ENCODE measurements around the gene KMT2D.

The KMT2D gene

GRCh38 chr12:49026101-49026500 lies 34.5 kb downstream of the KMT2D start:
- no peaks in the 10 kb centered on the region for H3K4me1 ChIP-seq (ENCODE audit: insufficient read depth, low read length, severe bottlenecking)
- TF ChIP-seq CTCF (IDR thresholded peaks at IDR 0.05; ENCODE audit: low read length), result no peak
- no peak for TF ChIP-seq EZH2 (IDR thresholded peaks at IDR 0.05; ENCODE audit: borderline replicate concordance, low read length)
- H3K4me2 ChIP-seq (ENCODE audit: low read length), result no peak overlapping the region
- no peaks in the 10 kb centered on the region for H3K79me2 ChIP-seq (ENCODE audit: insufficient read depth, low read length)
- no peak overlapping the region for H3K9ac ChIP-seq (ENCODE audit: low read length)
- H3F3A ChIP-seq (ENCODE audit: insufficient read depth, low read length), result no peaks in the 10 kb centered on the region
- H3K4me3 ChIP-seq (ENCODE audit: low read depth, low read length, poor library complexity, severe bottlenecking), result no peak overlapping the region
- H3K27me3 ChIP-seq (ENCODE audit: insufficient read depth, low read length), result no peaks in the 10 kb centered on the region
- H2AFZ ChIP-seq (ENCODE audit: low read length), result no peak overlapping the region
- no peaks in the 10 kb centered on the region for H3K9me2 ChIP-seq (ENCODE audit: low read depth, low read length)
- no peak overlapping the region for H3K27ac ChIP-seq (ENCODE audit: low read depth, low read length, poor library complexity, severe bottlenecking)
- peaks cover 98% of the 10 kb centered on the region for H3K36me3 ChIP-seq (ENCODE audit: insufficient read depth, low read length)
- no peaks in the 10 kb centered on the region for H3K9me3 ChIP-seq (ENCODE audit: low read length)
- H4K20me1 ChIP-seq (ENCODE audit: insufficient read depth, low read length), result no peaks in the 10 kb centered on the region

GRCh38 chr12:49025463-49025862 lies 35.1 kb downstream of the KMT2D start:
- Histone ChIP-seq H3K4me1 (ENCODE audit: insufficient read depth, low read length, severe bottlenecking) (no peaks in the 10 kb centered on the region), H3K9me2 (ENCODE audit: low read depth, low read length) (no peaks in the 10 kb centered on the region), H3F3A (ENCODE audit: insufficient read depth, low read length) (no peaks in the 10 kb centered on the region), H3K27ac (ENCODE audit: low read depth, low read length, poor library complexity, severe bottlenecking) (no peak overlapping the region), H3K27me3 (ENCODE audit: insufficient read depth, low read length) (no peaks in the 10 kb centered on the region), H3K36me3 (ENCODE audit: insufficient read depth, low read length) (peaks cover 97% of the 10 kb centered on the region), H2AFZ (ENCODE audit: low read length) (no peak overlapping the region), H3K4me3 (ENCODE audit: low read depth, low read length, poor library complexity, severe bottlenecking) (no peak overlapping the region), H3K9me3 (ENCODE audit: low read length) (no peaks in the 10 kb centered on the region), H3K9ac (ENCODE audit: low read length) (no peak overlapping the region), H3K79me2 (ENCODE audit: insufficient read depth, low read length) (no peaks in the 10 kb centered on the region), H3K4me2 (ENCODE audit: low read length) (no peak overlapping the region), H4K20me1 (ENCODE audit: insufficient read depth, low read length) (no peaks in the 10 kb centered on the region)
- TF ChIP-seq EZH2 (IDR thresholded peaks at IDR 0.05; ENCODE audit: borderline replicate concordance, low read length) (no peak), CTCF (IDR thresholded peaks at IDR 0.05; ENCODE audit: low read length) (no peak)

GRCh38 chr12:49024543-49024942 lies 36.1 kb downstream of the KMT2D start:
- H3K9me2 ChIP-seq (ENCODE audit: low read depth, low read length), result no peaks in the 10 kb centered on the region
- H3K36me3 ChIP-seq (ENCODE audit: insufficient read depth, low read length), result peaks cover 88% of the 10 kb centered on the region
- no peaks in the 10 kb centered on the region for H4K20me1 ChIP-seq (ENCODE audit: insufficient read depth, low read length)
- H3K9ac ChIP-seq (ENCODE audit: low read length), result no peak overlapping the region
- peaks cover 5% of the 10 kb centered on the region for H3K4me1 ChIP-seq (ENCODE audit: insufficient read depth, low read length, severe bottlenecking)
- H3F3A ChIP-seq (ENCODE audit: insufficient read depth, low read length), result peaks cover 2% of the 10 kb centered on the region; the same call in 1 of the 2 replicates
- H3K4me2 ChIP-seq (ENCODE audit: low read length), result no peak overlapping the region
- H3K79me2 ChIP-seq (ENCODE audit: insufficient read depth, low read length), result no peaks in the 10 kb centered on the region
- no peaks in the 10 kb centered on the region for H3K9me3 ChIP-seq (ENCODE audit: low read length)
- no peak overlapping the region for H3K4me3 ChIP-seq (ENCODE audit: low read depth, low read length, poor library complexity, severe bottlenecking)
- H3K27me3 ChIP-seq (ENCODE audit: insufficient read depth, low read length), result no peaks in the 10 kb centered on the region
- no peak overlapping the region for H3K27ac ChIP-seq (ENCODE audit: low read depth, low read length, poor library complexity, severe bottlenecking)
- H2AFZ ChIP-seq (ENCODE audit: low read length), result no peak overlapping the region
- no peak for TF ChIP-seq CTCF (IDR thresholded peaks at IDR 0.05; ENCODE audit: low read length)
- no peak for TF ChIP-seq EZH2 (IDR thresholded peaks at IDR 0.05; ENCODE audit: borderline replicate concordance, low read length)
